IMR-90 (cell line): Measurements from ENCODE around the gene EXOC4. TPM values are rescaled to one million over a fixed set of nuclear protein-coding genes. Genes with fewer than 3 reads are reported as not detected.

Experiments used
- ATAC-seq: fragments of 200-7000 bp; cut with Tn5 transposase; 2 replicates; pipeline ENCODE4 v1.9.1; 2020; ENCODE audit warnings: low read depth, mild to moderate bottlenecking, moderate library complexity
- BruUV-seq: library from RNA; stranded (reverse); fragments of 400-500 nt; replicated peaks from 2 replicates; lab custom pipeline; 2021; lab: Mats Ljungman, UMichigan
- CTCF ChIA-PET: fragments of 300-600 bp; formaldehyde crosslinking; extraction: SDS; loops from one replicate; lab custom pipeline; 2021; ENCODE audit warnings: antibody characterized with exemption; lab: Yijun Ruan, JAX
- POLR2A ChIA-PET: fragments of 300-600 bp; sonication (Branson Sonifier 250); formaldehyde crosslinking; loops from one replicate; lab custom pipeline; 2022; ENCODE audit warnings: antibody characterized with exemption; ENCODE audit not compliant: unreplicated experiment; lab: Charles Lee
- DNase-seq: peaks from one replicate; pipeline ENCODE4 v3.0.0; 2013
- H2AFZ ChIP-seq: replicated peaks from 2 replicates; pipeline ENCODE3; 2013; ENCODE audit warnings: low read length, mild to moderate bottlenecking; ENCODE audit not compliant: poor library complexity
- H2AK5ac ChIP-seq: 2 replicates; pipeline ENCODE4 v1.6.1; 2013; ENCODE audit warnings: low read depth, low read length, inconsistent platforms
- H2AK9ac ChIP-seq: replicated peaks from 2 replicates; pipeline ENCODE3; 2013; ENCODE audit warnings: mild to moderate bottlenecking, low read depth, low read length, moderate library complexity; ENCODE audit not compliant: poor library complexity
- H2BK120ac ChIP-seq: 2 replicates; pipeline ENCODE4 v1.6.1; 2013; ENCODE audit warnings: low read depth, low read length, inconsistent platforms
- H2BK15ac ChIP-seq: 3 replicates; pipeline ENCODE4 v1.6.1; 2013; ENCODE audit warnings: low read depth, low read length, inconsistent platforms
- H2BK20ac ChIP-seq: 2 replicates; pipeline ENCODE4 v1.6.1; 2013; ENCODE audit warnings: low read depth, mild to moderate bottlenecking, inconsistent platforms, low read length, moderate library complexity
- H2BK5ac ChIP-seq: 2 replicates; pipeline ENCODE4 v1.6.1; 2013; ENCODE audit warnings: mild to moderate bottlenecking, low read depth, low read length, inconsistent platforms; ENCODE audit not compliant: poor library complexity, severe bottlenecking
- H3K14ac ChIP-seq: replicated peaks from 2 replicates; pipeline ENCODE4 v1.6.1; 2013; ENCODE audit warnings: low read depth, low read length, inconsistent platforms
- H3K18ac ChIP-seq: 2 replicates; pipeline ENCODE4 v1.6.1; 2013; ENCODE audit warnings: low read depth, low read length, control low read depth
- H3K23ac ChIP-seq: 2 replicates; pipeline ENCODE4 v1.6.1; 2013; ENCODE audit warnings: low read depth, low read length, inconsistent platforms
- H3K27ac ChIP-seq: 2 replicates; pipeline ENCODE4 v1.5.1; 2013; ENCODE audit warnings: mild to moderate bottlenecking, control low read depth, low read length; ENCODE audit not compliant: insufficient read depth
- H3K27me3 ChIP-seq: 2 replicates; pipeline ENCODE4 v1.6.1; 2013; ENCODE audit warnings: low read length; ENCODE audit not compliant: control insufficient read depth, insufficient read depth
- H3K36me3 ChIP-seq: 2 replicates; pipeline ENCODE4 v1.6.1; 2013; ENCODE audit warnings: low read length, mixed read lengths; ENCODE audit not compliant: control insufficient read depth, insufficient read depth
- H3K4ac ChIP-seq: 2 replicates; pipeline ENCODE4 v1.6.1; 2013; ENCODE audit warnings: low read depth, low read length, inconsistent platforms
- H3K4me1 ChIP-seq: 2 replicates; pipeline ENCODE4 v1.6.1; 2013; ENCODE audit warnings: low read length, mixed read lengths; ENCODE audit not compliant: control insufficient read depth, insufficient read depth
- H3K4me2 ChIP-seq: 2 replicates; pipeline ENCODE4 v1.6.1; 2013; ENCODE audit warnings: low read depth, mild to moderate bottlenecking, control low read depth, low read length, moderate library complexity
- H3K4me3 ChIP-seq: 2 replicates; pipeline ENCODE4 v1.5.1; 2013; ENCODE audit warnings: low read depth, mild to moderate bottlenecking, control low read depth, low read length, moderate library complexity; ENCODE audit not compliant: insufficient read depth
- H3K56ac ChIP-seq: 2 replicates; pipeline ENCODE4 v1.6.1; 2013; ENCODE audit warnings: low read length, inconsistent platforms; ENCODE audit not compliant: insufficient read depth; ENCODE audit errors: extremely low read depth
- H3K79me1 ChIP-seq, 2 experiments: 2 replicates each; pipeline ENCODE4 v1.6.1; 2013; ENCODE audit warnings: low read length in 2 of 2, inconsistent platforms in 1 of 2, low read depth in 1 of 2
- H3K9ac ChIP-seq: 2 replicates; pipeline ENCODE4 v1.6.1; 2013; ENCODE audit warnings: low read depth, low read length, control low read depth
- H3K9me1 ChIP-seq: 2 replicates; pipeline ENCODE4 v1.6.1; 2013; ENCODE audit warnings: low read length, inconsistent platforms; ENCODE audit not compliant: insufficient read depth
- H3K9me3 ChIP-seq: 2 replicates; pipeline ENCODE4 v1.6.1; 2013; ENCODE audit warnings: low read length; ENCODE audit not compliant: control insufficient read depth, insufficient read depth
- H4K20me1 ChIP-seq: 2 replicates; pipeline ENCODE4 v1.6.1; 2013; ENCODE audit warnings: low read length, inconsistent platforms; ENCODE audit not compliant: insufficient read depth
- H4K5ac ChIP-seq: 2 replicates; pipeline ENCODE4 v1.6.1; 2013; ENCODE audit warnings: mild to moderate bottlenecking, low read depth, low read length, control low read depth
- H4K8ac ChIP-seq, 2 experiments: 2 replicates each; pipeline ENCODE4 v1.6.1; 2013; ENCODE audit warnings: low read depth in 2 of 2, low read length in 2 of 2, control low read depth in 1 of 2, inconsistent platforms in 1 of 2
- H4K91ac ChIP-seq: 2 replicates; pipeline ENCODE4 v1.6.1; 2013; ENCODE audit warnings: low read depth, low read length, inconsistent platforms; ENCODE audit not compliant: insufficient read depth
- CEBPB ChIP-seq: IDR thresholded peaks from 2 replicates; pipeline ENCODE4 v1.6.1; 2012; ENCODE audit warnings: low read depth, low read length, improper control_type of control experiment
- CHD1 ChIP-seq: IDR thresholded peaks from 2 replicates; pipeline ENCODE4 v1.6.1; 2012; ENCODE audit warnings: low read depth, low read length, improper control_type of control experiment
- FOS ChIP-seq: fragments of 150-350 bp; IDR thresholded peaks from 2 replicates; pipeline ENCODE4 v1.6.1; 2016; ENCODE audit warnings: low read depth, low read length
- MAFK ChIP-seq: IDR thresholded peaks from 2 replicates; pipeline ENCODE4 v1.6.1; 2012; ENCODE audit warnings: low read depth, low read length, improper control_type of control experiment
- MAZ ChIP-seq: IDR thresholded peaks from 2 replicates; pipeline ENCODE4 v1.6.1; 2012; ENCODE audit warnings: low read depth, mild to moderate bottlenecking, low read length, improper control_type of control experiment, moderate library complexity, borderline replicate concordance
- RAD21 ChIP-seq: IDR thresholded peaks from 2 replicates; pipeline ENCODE4 v1.6.1; 2012; ENCODE audit warnings: low read length, improper control_type of control experiment
- RFX5 ChIP-seq: IDR thresholded peaks from 2 replicates; pipeline ENCODE4 v1.8.0; 2012; ENCODE audit warnings: low read depth, mild to moderate bottlenecking, low read length, moderate library complexity
- SMC3 ChIP-seq: fragments of 150-350 bp; IDR thresholded peaks from 2 replicates; pipeline ENCODE4 v1.6.1; 2016; ENCODE audit warnings: low read depth, mild to moderate bottlenecking, antibody characterized with exemption, low read length, moderate library complexity
- WGBS, 2 experiments: methylation state at CpG; one replicate each; pipeline versions ENCODE4 v1.1.5 to v1.1.7; 2013; ENCODE audit warnings: missing lambda C conversion rate in 2 of 2; ENCODE audit not compliant: insufficient read length in 1 of 2; ENCODE audit errors: extremely low coverage in 2 of 2; 5-methylcytosine and 5-hydroxymethylcytosine counted together
- dilution Hi-C: fragments of 300-500 bp; cut with HindIII; formaldehyde crosslinking; loops from one replicate; pipeline ENCODE4 v1.14.3; 2018; ENCODE audit warnings: low sequenced_read_pairs; ENCODE audit not compliant: unreplicated experiment
- in situ Hi-C: fragments of 300-500 bp; cut with MboI; formaldehyde crosslinking; loops from 3 replicates; pipeline ENCODE4 v1.14.3; 2019; ENCODE audit warnings: low sequenced_read_pairs, inconsistent platforms, mixed read lengths
- intact Hi-C: fragments of 100-400 bp; cut with micrococcal nuclease; formaldehyde crosslinking; loops from 2 replicates; pipeline ENCODE4 v1.10.0; 2022
- polyA plus RNA-seq, 3 experiments: library from polyadenylated mRNA; depleted of rRNA; stranded (reverse); fragments of >200 nt; gene quantifications; 2 replicates each; pipeline ENCODE4 v1.2.3, GENCODE V29; 2012; ENCODE audit warnings: low replicate concordance in 1 of 3
- total RNA-seq: library from RNA; depleted of rRNA; stranded (reverse); fragments of >200 nt; gene quantifications from 2 replicates; pipeline ENCODE4 v1.2.3, GENCODE V29; 2012
- TF ChIP-seq, protein P1 (sequence below): fragments of 150-350 bp; IDR thresholded peaks from 2 replicates; pipeline ENCODE4 v1.6.1; 2016; ENCODE audit warnings: low read depth, mild to moderate bottlenecking, low read length, moderate library complexity, borderline replicate concordance
- TF ChIP-seq, protein P2 (sequence below): conservative IDR thresholded peaks from 2 replicates; pipeline ENCODE4 v1.5.1; 2012; ENCODE audit warnings: mild to moderate bottlenecking, low read depth, low read length, improper control_type of control experiment

Gene EXOC4
- total and polyA plus RNA-seq, 2 of the 4 experiments (the other 2 are of a cell fraction), result 25.4 to 94.6 TPM

DNA sequence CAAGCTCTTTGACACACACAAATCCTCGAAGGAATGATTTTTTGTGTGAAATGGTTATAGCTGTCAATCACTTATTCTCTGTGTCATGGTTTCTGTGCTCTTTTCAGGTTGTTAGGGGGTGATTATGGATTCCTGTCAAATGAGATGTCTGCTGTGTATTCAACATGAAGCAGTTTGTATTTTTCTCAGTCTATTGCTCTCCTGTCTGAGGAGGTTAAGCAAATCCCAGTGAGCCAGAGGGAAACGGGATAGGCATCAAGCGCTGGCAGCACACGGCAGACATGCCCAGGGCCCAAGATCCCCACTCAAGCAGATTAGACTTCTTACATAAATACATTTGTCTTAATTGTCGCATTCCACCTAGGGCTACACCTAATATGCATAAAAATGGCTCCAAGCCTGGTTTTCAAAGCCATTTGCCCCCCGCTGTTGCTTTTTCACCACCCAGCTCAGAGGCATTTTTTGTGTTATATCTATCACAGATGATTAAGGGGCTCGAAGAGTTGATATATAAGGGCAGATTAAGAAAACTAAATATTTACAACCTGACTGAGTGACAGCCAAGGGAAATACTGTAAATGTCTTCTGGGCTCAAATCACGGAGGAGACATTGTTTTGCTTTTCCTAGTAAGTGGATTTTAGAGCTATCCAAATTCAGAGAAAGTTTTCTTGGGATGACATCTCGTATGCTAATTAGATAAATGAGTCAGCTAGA is 681.5 kb downstream of the EXOC4 start:
- dilution Hi-C loops, result no loop called here
- TF ChIP-seq MAZ, result no peak
- TF ChIP-seq CEBPB, result no peak
- no peak for TF ChIP-seq MAFK
- TF ChIP-seq RFX5, result no peak
- TF ChIP-seq, protein P1, sequence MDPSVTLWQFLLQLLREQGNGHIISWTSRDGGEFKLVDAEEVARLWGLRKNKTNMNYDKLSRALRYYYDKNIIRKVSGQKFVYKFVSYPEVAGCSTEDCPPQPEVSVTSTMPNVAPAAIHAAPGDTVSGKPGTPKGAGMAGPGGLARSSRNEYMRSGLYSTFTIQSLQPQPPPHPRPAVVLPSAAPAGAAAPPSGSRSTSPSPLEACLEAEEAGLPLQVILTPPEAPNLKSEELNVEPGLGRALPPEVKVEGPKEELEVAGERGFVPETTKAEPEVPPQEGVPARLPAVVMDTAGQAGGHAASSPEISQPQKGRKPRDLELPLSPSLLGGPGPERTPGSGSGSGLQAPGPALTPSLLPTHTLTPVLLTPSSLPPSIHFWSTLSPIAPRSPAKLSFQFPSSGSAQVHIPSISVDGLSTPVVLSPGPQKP, result no peak
- no peak for TF ChIP-seq RAD21
- no peak for TF ChIP-seq CHD1
- no peak for TF ChIP-seq FOS
- no peak for TF ChIP-seq SMC3
- TF ChIP-seq, protein P2, sequence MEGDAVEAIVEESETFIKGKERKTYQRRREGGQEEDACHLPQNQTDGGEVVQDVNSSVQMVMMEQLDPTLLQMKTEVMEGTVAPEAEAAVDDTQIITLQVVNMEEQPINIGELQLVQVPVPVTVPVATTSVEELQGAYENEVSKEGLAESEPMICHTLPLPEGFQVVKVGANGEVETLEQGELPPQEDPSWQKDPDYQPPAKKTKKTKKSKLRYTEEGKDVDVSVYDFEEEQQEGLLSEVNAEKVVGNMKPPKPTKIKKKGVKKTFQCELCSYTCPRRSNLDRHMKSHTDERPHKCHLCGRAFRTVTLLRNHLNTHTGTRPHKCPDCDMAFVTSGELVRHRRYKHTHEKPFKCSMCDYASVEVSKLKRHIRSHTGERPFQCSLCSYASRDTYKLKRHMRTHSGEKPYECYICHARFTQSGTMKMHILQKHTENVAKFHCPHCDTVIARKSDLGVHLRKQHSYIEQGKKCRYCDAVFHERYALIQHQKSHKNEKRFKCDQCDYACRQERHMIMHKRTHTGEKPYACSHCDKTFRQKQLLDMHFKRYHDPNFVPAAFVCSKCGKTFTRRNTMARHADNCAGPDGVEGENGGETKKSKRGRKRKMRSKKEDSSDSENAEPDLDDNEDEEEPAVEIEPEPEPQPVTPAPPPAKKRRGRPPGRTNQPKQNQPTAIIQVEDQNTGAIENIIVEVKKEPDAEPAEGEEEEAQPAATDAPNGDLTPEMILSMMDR, result no peak

More for the DNA sequence above, 681.5 kb downstream of the EXOC4 start:
- H4K20me1 ChIP-seq, result no peaks in the 10 kb centered on the region
- peaks cover 3% of the 10 kb centered on the region; the same call in 1 of the 2 replicates for H3K9me1 ChIP-seq
- H4K91ac ChIP-seq, result no peak overlapping the region
- H3K4me2 ChIP-seq, result peak overlapping the region; percentile 10; the same call in 1 of the 2 replicates
- no peaks in the 10 kb centered on the region for H3K79me1 ChIP-seq
- no peak overlapping the region for H3K27ac ChIP-seq
- CTCF ChIA-PET, result interaction anchor here (0.6 to 1.1 kb wide), 4 partner anchors 10 to 682 kb away, joined by 3 read pairs; no protein-coding TSS in a partner anchor
- no peak overlapping the region for H4K5ac ChIP-seq
- no peak overlapping the region for H2AK9ac ChIP-seq
- POLR2A ChIA-PET, result no interaction called here
- no peak overlapping the region for H3K4ac ChIP-seq
- in situ Hi-C loops (no loop called here), intact Hi-C loops (no loop called here)
- no peak overlapping the region for H3K4me3 ChIP-seq
- H3K9ac ChIP-seq, result no peak overlapping the region
- no peak overlapping the region for H2AK5ac ChIP-seq
- H2AFZ ChIP-seq, result no peak overlapping the region
- no peak overlapping the region for H3K18ac ChIP-seq
- no peak overlapping the region for H3K56ac ChIP-seq
- H2BK15ac ChIP-seq, result no peak overlapping the region
- no peak overlapping the region for H2BK20ac ChIP-seq
- no peaks in the 10 kb centered on the region for H3K27me3 ChIP-seq
- no TSS peak for BruUV-seq
- H2BK120ac ChIP-seq, result no peak overlapping the region
- WGBS, 2 experiments, result 47% methylated on average over 2 of the region's 9 CpGs; no CpG with 5 or more reads in 1 of the 2 experiments
- H3K36me3 ChIP-seq, result peaks cover 6% of the 10 kb centered on the region; the same call in 1 of the 2 replicates
- peaks cover 7% of the 10 kb centered on the region for H3K4me1 ChIP-seq
- no peaks in the 10 kb centered on the region for H3K9me3 ChIP-seq
- no peak overlapping the region for H2BK5ac ChIP-seq
- H3K23ac ChIP-seq, result no peak overlapping the region
- peak; percentile 31 for DNase-seq
- ATAC-seq, result no peak
- no peak overlapping the region for H4K8ac ChIP-seq
- H3K14ac ChIP-seq, result no peak overlapping the region
